Measurements from ENCODE around the gene U2AF2.

Gene U2AF2

DNA sequence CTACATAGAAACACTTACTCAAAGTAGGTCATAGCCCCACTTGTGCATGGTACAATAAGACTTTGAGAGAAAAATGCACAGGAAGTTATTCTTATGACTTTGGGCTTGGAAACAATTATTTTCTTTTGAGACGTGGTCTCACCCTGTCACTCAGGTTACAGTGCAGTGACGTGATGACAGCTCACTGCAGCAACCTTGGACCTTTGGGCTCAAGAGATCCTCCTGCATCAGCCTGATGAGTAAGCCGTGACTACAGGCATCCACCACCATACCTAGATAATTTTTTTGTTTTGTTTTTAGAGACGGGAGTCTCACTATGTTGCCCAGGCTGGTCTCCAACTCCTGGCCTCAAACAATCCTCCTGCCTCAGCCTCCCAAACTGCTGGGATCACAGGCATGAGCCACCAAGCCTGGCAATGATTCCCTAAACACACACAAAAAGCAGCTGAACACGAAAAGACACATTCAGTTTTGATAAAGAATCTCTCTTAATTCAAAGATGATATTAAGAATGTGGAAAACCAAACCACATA lies 65.4 kb downstream of the U2AF2 start:
- in situ Hi-C loops (cut with HindIII; ENCODE audit: low sequenced_read_pairs): no loop called here
- no peak for DNase-seq (ENCODE audit: low read depth, low spot score)
- TF ChIP-seq, protein P1, sequence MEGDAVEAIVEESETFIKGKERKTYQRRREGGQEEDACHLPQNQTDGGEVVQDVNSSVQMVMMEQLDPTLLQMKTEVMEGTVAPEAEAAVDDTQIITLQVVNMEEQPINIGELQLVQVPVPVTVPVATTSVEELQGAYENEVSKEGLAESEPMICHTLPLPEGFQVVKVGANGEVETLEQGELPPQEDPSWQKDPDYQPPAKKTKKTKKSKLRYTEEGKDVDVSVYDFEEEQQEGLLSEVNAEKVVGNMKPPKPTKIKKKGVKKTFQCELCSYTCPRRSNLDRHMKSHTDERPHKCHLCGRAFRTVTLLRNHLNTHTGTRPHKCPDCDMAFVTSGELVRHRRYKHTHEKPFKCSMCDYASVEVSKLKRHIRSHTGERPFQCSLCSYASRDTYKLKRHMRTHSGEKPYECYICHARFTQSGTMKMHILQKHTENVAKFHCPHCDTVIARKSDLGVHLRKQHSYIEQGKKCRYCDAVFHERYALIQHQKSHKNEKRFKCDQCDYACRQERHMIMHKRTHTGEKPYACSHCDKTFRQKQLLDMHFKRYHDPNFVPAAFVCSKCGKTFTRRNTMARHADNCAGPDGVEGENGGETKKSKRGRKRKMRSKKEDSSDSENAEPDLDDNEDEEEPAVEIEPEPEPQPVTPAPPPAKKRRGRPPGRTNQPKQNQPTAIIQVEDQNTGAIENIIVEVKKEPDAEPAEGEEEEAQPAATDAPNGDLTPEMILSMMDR (IDR thresholded peaks at IDR 0.05; ENCODE audit: low read depth, low read length): no peak
- no peak overlapping the region for H3K4me3 ChIP-seq (ENCODE audit: low read depth, low read length)

DNA sequence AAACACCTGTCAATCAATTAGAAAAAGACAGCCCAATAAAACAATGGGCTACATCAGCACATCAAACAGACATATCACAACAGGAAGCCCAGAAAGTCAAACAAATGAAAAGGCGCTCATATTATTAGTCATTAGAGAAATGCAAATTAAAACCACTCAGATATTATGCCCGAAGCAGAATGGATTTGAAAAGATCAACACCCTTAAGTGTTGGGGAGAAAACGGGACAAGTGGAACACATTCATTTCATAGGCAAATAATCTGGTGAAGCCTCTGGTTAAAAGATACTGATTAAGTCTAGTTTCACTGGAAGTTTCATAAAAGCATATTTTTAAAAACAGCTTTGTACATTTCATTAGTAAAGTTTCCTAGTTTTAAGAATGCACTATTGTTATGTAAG lies 66.0 kb downstream of the U2AF2 start:
- DNase-seq (ENCODE audit: low read depth, low spot score): no peak
- TF ChIP-seq, protein P1 (IDR thresholded peaks at IDR 0.05; ENCODE audit: low read depth, low read length): no peak
- no peak overlapping the region for H3K4me3 ChIP-seq (ENCODE audit: low read depth, low read length)
- in situ Hi-C loops (cut with HindIII; ENCODE audit: low sequenced_read_pairs): no loop called here

DNA sequence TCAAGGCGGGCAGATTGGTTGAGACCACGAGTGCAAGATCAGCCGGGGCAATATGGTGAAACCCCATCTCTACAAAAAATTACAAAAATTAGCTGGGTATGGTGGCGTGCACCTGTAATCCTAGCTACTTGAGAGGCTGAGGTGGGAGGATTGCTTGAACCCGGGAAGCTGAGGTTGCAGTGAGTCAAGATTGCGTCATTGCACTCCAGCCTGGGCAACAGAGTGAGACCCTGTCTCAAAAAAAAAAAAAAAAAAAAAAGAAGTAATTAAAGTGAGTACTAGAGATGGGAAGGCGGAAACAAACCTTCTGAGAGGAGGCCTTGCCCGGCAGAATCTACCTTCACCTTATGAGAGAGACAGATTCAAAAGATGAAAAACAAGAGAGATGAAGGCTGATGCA lies 68.7 kb downstream of the U2AF2 start:
- TF ChIP-seq, protein P1 (IDR thresholded peaks at IDR 0.05; ENCODE audit: low read depth, low read length): no peak
- DNase-seq (ENCODE audit: low read depth, low spot score): no peak
- in situ Hi-C loops (cut with HindIII; ENCODE audit: low sequenced_read_pairs): no loop called here
- H3K4me3 ChIP-seq (ENCODE audit: low read depth, low read length): no peak overlapping the region
